DND-41 (cell line): Measurements from ENCODE around the gene CD34.

Source experiments
- EZH2 ChIP-seq: IDR thresholded peaks from 3 replicates; pipeline ENCODE4 v1.6.1; 2012; ENCODE audit warnings: borderline replicate concordance, low read depth, mild to moderate bottlenecking, moderate library complexity, low read length, inconsistent platforms; ENCODE audit not compliant: severe bottlenecking
- TF ChIP-seq, protein P1 (sequence below): IDR thresholded peaks from 2 replicates; pipeline ENCODE4 v1.5.1; 2012; ENCODE audit warnings: borderline replicate concordance, low read length, moderate library complexity, mild to moderate bottlenecking; ENCODE audit not compliant: poor library complexity, severe bottlenecking; ENCODE audit errors: extremely low read depth

GRCh38 chr1:207952617-207953542 is 42.0 kb upstream of the CD34 start:
- TF ChIP-seq, protein P1, sequence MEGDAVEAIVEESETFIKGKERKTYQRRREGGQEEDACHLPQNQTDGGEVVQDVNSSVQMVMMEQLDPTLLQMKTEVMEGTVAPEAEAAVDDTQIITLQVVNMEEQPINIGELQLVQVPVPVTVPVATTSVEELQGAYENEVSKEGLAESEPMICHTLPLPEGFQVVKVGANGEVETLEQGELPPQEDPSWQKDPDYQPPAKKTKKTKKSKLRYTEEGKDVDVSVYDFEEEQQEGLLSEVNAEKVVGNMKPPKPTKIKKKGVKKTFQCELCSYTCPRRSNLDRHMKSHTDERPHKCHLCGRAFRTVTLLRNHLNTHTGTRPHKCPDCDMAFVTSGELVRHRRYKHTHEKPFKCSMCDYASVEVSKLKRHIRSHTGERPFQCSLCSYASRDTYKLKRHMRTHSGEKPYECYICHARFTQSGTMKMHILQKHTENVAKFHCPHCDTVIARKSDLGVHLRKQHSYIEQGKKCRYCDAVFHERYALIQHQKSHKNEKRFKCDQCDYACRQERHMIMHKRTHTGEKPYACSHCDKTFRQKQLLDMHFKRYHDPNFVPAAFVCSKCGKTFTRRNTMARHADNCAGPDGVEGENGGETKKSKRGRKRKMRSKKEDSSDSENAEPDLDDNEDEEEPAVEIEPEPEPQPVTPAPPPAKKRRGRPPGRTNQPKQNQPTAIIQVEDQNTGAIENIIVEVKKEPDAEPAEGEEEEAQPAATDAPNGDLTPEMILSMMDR = no peak
- no peak for TF ChIP-seq EZH2
